Mammary epithelial cell (primary cell): ENCODE data around the gene CHTF8.

ENCODE experiments used
- CTCF ChIP-seq, 2 donors: IDR thresholded peaks in 1 of 2; conservative IDR thresholded peaks in 1 of 2; 2 replicates each; pipeline ENCODE4 v1.5.1; 2011 to 2012; ENCODE audit warnings: inconsistent platforms in 2 of 2, low read length in 2 of 2, mild to moderate bottlenecking in 2 of 2, control low read depth in 1 of 2, low read depth in 1 of 2; ENCODE audit not compliant: insufficient read depth in 1 of 2; ENCODE audit errors: extremely low read depth in 1 of 2
- EZH2 ChIP-seq: IDR thresholded peaks from 2 replicates; pipeline ENCODE4 v1.6.1; 2012; ENCODE audit warnings: low read length, inconsistent platforms, borderline replicate concordance

GRCh38 chr16:69119536-69119935 is 12.9 kb downstream of the CHTF8 start:
- TF ChIP-seq CTCF (conservative IDR thresholded peaks at IDR 0.05 in 1 of 2, IDR thresholded peaks at IDR 0.05 in 1 of 2; ENCODE audit: extremely low read depth in 1 of 2, insufficient read depth in 1 of 2, low read depth in 1 of 2, low read length in 2 of 2) (no peak), EZH2 (no peak)
